Measurements from ENCODE around the gene ADGRF5. TPM values are rescaled to one million over a fixed set of nuclear protein-coding genes. Genes with fewer than 3 reads are reported as not detected.

Gene ADGRF5
- total and polyA plus RNA-seq, 12 donors: 13.3 to 98.5 (median 39.3) TPM

DNA sequence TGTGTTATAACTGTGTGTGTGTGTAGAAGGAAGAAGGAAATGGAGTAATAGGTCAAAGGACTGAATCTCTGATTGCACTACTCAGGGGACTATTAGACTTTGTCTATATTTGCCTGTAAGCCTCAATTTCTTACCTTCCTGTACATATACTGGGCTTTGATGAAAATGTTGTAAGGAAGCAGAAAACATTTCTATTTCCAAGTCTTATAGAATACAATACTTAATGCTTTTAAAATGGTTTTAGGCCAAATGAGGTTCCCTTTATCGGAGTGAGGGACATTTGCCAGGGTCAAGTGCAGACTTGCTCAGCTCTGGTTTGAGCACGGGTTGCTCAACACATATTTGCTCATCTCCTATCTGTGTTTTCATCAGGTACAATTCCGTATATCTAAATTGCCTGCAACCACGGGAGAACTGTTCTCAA lies 100.3 kb downstream of the ADGRF5 start:
- no peaks in the 10 kb centered on the region for H3K27me3 ChIP-seq
- H3K4me1 ChIP-seq (replicated peaks in 1 of 2): no peaks in the 10 kb centered on the region
- H3K27ac ChIP-seq: no peak overlapping the region
- peak in 1 of 7 donors; percentile 5 for DNase-seq
- intact Hi-C loops (cut with DNase I): no loop called here
- 67 to 77% (median 71%) methylated on average over 4 of the region's 4 CpGs for WGBS, 4 donors
- TF ChIP-seq, protein P1, sequence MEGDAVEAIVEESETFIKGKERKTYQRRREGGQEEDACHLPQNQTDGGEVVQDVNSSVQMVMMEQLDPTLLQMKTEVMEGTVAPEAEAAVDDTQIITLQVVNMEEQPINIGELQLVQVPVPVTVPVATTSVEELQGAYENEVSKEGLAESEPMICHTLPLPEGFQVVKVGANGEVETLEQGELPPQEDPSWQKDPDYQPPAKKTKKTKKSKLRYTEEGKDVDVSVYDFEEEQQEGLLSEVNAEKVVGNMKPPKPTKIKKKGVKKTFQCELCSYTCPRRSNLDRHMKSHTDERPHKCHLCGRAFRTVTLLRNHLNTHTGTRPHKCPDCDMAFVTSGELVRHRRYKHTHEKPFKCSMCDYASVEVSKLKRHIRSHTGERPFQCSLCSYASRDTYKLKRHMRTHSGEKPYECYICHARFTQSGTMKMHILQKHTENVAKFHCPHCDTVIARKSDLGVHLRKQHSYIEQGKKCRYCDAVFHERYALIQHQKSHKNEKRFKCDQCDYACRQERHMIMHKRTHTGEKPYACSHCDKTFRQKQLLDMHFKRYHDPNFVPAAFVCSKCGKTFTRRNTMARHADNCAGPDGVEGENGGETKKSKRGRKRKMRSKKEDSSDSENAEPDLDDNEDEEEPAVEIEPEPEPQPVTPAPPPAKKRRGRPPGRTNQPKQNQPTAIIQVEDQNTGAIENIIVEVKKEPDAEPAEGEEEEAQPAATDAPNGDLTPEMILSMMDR (IDR thresholded peaks at IDR 0.05): no peak
- no peak for TF ChIP-seq POLR2A (IDR thresholded peaks at IDR 0.05)
- H3K9me3 ChIP-seq (replicated peaks in 1 of 3): no peaks in the 10 kb centered on the region
- no peak overlapping the region for H3K4me3 ChIP-seq
- no peaks in the 10 kb centered on the region for H3K36me3 ChIP-seq (replicated peaks in 1 of 2)

DNA sequence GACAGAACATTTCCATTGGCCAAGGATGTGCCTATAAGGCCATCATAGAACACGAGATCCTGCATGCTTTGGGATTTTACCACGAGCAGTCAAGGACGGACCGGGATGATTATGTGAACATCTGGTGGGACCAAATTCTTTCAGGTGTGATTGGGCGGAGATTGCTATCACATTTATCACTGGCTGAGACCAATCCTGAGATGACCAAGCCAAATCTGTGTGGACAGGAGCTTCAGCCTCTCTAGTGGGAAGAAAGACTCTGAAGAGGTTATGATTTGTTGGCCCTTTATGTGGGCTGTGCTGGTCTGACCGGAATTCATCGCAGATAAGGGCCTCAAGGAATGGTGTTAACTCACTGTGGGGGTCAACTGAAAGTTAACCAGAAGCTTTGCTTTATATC lies 102.2 kb downstream of the ADGRF5 start:
- Histone ChIP-seq H3K4me1 (replicated peaks in 1 of 2) (no peaks in the 10 kb centered on the region), H3K9me3 (replicated peaks in 1 of 3) (no peaks in the 10 kb centered on the region), H3K4me3 (no peak overlapping the region), H3K27ac (no peak overlapping the region), H3K27me3 (no peaks in the 10 kb centered on the region), H3K36me3 (replicated peaks in 1 of 2) (no peaks in the 10 kb centered on the region)
- WGBS, 4 donors: 83 to 87% (median 86%) methylated on average over 7 of the region's 7 CpGs
- TF ChIP-seq, protein P1 (IDR thresholded peaks at IDR 0.05): no peak
- TF ChIP-seq POLR2A (IDR thresholded peaks at IDR 0.05): no peak
- DNase-seq: no peak
- intact Hi-C loops (cut with DNase I): no loop called here

DNA sequence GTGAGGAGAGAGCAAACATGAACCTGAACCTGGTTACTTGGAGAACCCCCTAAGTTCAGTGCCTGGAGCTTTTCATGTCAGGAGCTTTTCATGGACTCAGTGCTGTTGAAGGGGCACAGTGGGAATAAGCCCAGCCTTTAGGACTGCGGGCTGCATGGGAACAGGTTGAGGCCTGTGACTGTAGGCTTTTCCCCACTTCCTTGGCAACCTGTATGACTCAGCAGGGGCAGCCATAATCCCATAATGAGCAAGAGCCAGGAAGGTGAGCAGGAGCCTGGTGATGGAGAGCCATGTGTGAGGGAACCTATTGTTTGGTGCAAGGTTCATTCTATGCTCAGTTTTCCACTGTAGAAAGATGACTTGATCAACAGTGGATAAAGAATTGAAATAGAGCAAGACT lies 105.1 kb downstream of the ADGRF5 start:
- no peaks in the 10 kb centered on the region for H3K36me3 ChIP-seq (replicated peaks in 1 of 2)
- intact Hi-C loops (cut with DNase I): no loop called here
- H3K4me1 ChIP-seq (replicated peaks in 1 of 2): no peaks in the 10 kb centered on the region
- no peaks in the 10 kb centered on the region for H3K27me3 ChIP-seq
- H3K9me3 ChIP-seq (replicated peaks in 1 of 3): no peaks in the 10 kb centered on the region
- no peak overlapping the region for H3K27ac ChIP-seq
- 85 to 100% (median 95%) methylated on average over 1 of the region's 1 CpG for WGBS, 4 donors
- H3K4me3 ChIP-seq: no peak overlapping the region
- DNase-seq: no peak
- no peak for TF ChIP-seq POLR2A (IDR thresholded peaks at IDR 0.05)
- TF ChIP-seq, protein P1 (IDR thresholded peaks at IDR 0.05): no peak

DNA sequence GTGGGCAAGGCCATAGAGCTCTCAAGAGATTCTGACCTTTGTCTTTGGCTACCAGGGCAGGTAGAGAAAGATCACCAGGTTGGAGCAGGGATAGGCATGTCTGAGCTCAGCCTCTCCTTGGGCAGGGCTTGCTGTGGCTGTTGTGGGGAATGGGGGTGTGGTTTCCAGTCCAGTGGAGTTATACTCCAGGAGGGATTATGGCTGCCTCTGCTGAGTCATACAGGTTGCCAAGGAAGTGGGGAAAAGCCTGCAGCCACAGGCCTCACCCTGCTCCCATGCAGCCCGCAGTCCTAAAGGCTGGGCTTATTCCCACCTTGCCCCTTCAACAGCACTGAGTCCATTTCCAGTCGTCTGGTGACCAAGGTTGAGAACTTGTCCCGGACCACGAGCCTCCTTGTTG lies 106.6 kb downstream of the ADGRF5 start:
- intact Hi-C loops (cut with DNase I): no loop called here
- no peak for TF ChIP-seq POLR2A (IDR thresholded peaks at IDR 0.05)
- TF ChIP-seq, protein P1 (IDR thresholded peaks at IDR 0.05): no peak

More for the DNA sequence above, 106.6 kb downstream of the ADGRF5 start:
- DNase-seq: no peak
- H3K27ac ChIP-seq: no peak overlapping the region
- no peaks in the 10 kb centered on the region for H3K9me3 ChIP-seq (replicated peaks in 1 of 3)
- H3K4me1 ChIP-seq (replicated peaks in 1 of 2): no peaks in the 10 kb centered on the region
- WGBS, 4 donors: 0 to 77% (median 56%) methylated on average over 2 to 4 of the region's 4 CpGs
- H3K4me3 ChIP-seq: no peak overlapping the region
- no peaks in the 10 kb centered on the region for H3K36me3 ChIP-seq (replicated peaks in 1 of 2)
- H3K27me3 ChIP-seq: no peaks in the 10 kb centered on the region

Data from adrenal gland (tissue), 12 donors.